Measurements from ENCODE around the gene TAP2. TPM values are rescaled to one million over a fixed set of nuclear protein-coding genes. Genes with fewer than 3 reads are reported as not detected.
"Not testable (repeated sequence)": the region's sequence is repeated elsewhere in the genome, so short reads cannot be mapped to it uniquely, and the experiment has no call there.

The TAP2 gene
- total RNA-seq, 2 experiments from 2014 or later: 96.4 to 108 TPM

- Histone ChIP-seq H3K9me2 (ENCODE audit: insufficient read depth, low read length) (no peaks in the 10 kb centered on the region), H3K27ac (ENCODE audit: low read depth, low read length, poor library complexity, severe bottlenecking) (no peak overlapping the region), H3K36me3 (ENCODE audit: insufficient read depth, low read length) (no peaks in the 10 kb centered on the region), H3K79me2 (ENCODE audit: insufficient read depth, low read depth, low read length) (no peaks in the 10 kb centered on the region), H3K4me3 (ENCODE audit: low read depth, low read length, poor library complexity, severe bottlenecking) (no peak overlapping the region), H3K4me1 (ENCODE audit: insufficient read depth, low read length, poor library complexity, severe bottlenecking) (peaks cover 13% of the 10 kb centered on the region), H2AFZ (ENCODE audit: low read length) (no peak overlapping the region), H4K20me1 (ENCODE audit: insufficient read depth, low read length) (no peaks in the 10 kb centered on the region), H3K4me2 (ENCODE audit: low read length) (no peak overlapping the region), H3K9me3 (ENCODE audit: low read length) (no peaks in the 10 kb centered on the region)
- intact Hi-C loops (cut with micrococcal nuclease; ENCODE audit: unreplicated experiment): no loop called here
- no peak for DNase-seq (ENCODE audit: low spot score)
- ChIA-PET CTCF (ENCODE audit: unreplicated experiment) (no interaction called here), POLR2A (interaction anchor here (0.9 kb wide), 1 partner anchor 88 kb away, joined by 3 read pairs; no protein-coding TSS in a partner anchor)
- BruUV-seq (replicated peaks): no TSS peak
- TF ChIP-seq EZH2phosphoT487 (IDR thresholded peaks at IDR 0.05; ENCODE audit: borderline replicate concordance, low read depth, low read length) (no peak), CTCF (conservative IDR thresholded peaks at IDR 0.05; ENCODE audit: low read length) (no peak)
Measured at GRCh38 chr6:32883789-32884188, 45.2 kb upstream of the TAP2 start.

GRCh38 chr6:32882879-32883250, 44.3 kb upstream of the TAP2 start:
- TF ChIP-seq CTCF (conservative IDR thresholded peaks at IDR 0.05; ENCODE audit: low read length) (no peak), EZH2phosphoT487 (IDR thresholded peaks at IDR 0.05; ENCODE audit: borderline replicate concordance, low read depth, low read length) (no peak)
- intact Hi-C loops (cut with micrococcal nuclease; ENCODE audit: unreplicated experiment): no loop called here
- H3K9me3 ChIP-seq (ENCODE audit: low read length): no peaks in the 10 kb centered on the region
- no peak overlapping the region for H3K4me2 ChIP-seq (ENCODE audit: low read length)
- no peaks in the 10 kb centered on the region for H4K20me1 ChIP-seq (ENCODE audit: insufficient read depth, low read length)
- H2AFZ ChIP-seq (ENCODE audit: low read length): no peak overlapping the region
- BruUV-seq (replicated peaks): no TSS peak
- H3K27ac ChIP-seq (ENCODE audit: low read depth, low read length, poor library complexity, severe bottlenecking): no peak overlapping the region
- ChIA-PET CTCF (ENCODE audit: unreplicated experiment) (interaction anchor here (0.6 to 0.7 kb wide), 2 partner anchors 11 to 45 kb away, joined by 3 read pairs; partner anchors contain the start of gene TAP2), POLR2A (interaction anchor here (0.6 kb wide), 1 partner anchor 72 kb away, joined by 3 read pairs; no protein-coding TSS in a partner anchor)
- DNase-seq (ENCODE audit: low spot score): no peak
- no peaks in the 10 kb centered on the region for H3K36me3 ChIP-seq (ENCODE audit: insufficient read depth, low read length)
- no peaks in the 10 kb centered on the region for H3K9me2 ChIP-seq (ENCODE audit: insufficient read depth, low read length)
- peaks cover 13% of the 10 kb centered on the region for H3K4me1 ChIP-seq (ENCODE audit: insufficient read depth, low read length, poor library complexity, severe bottlenecking)
- no peak overlapping the region for H3K4me3 ChIP-seq (ENCODE audit: low read depth, low read length, poor library complexity, severe bottlenecking)
- no peaks in the 10 kb centered on the region for H3K79me2 ChIP-seq (ENCODE audit: insufficient read depth, low read depth, low read length)

- BruUV-seq (replicated peaks); H4K20me1 ChIP-seq (ENCODE audit: insufficient read depth, low read length); H3K9me3 ChIP-seq (ENCODE audit: low read length); H3K27ac ChIP-seq (ENCODE audit: low read depth, low read length, poor library complexity, severe bottlenecking); DNase-seq (ENCODE audit: low spot score); H3K4me3 ChIP-seq (ENCODE audit: low read depth, low read length, poor library complexity, severe bottlenecking); H3K79me2 ChIP-seq (ENCODE audit: insufficient read depth, low read depth, low read length); H3K4me2 ChIP-seq (ENCODE audit: low read length); H3K9me2 ChIP-seq (ENCODE audit: insufficient read depth, low read length); H3K36me3 ChIP-seq (ENCODE audit: insufficient read depth, low read length); CTCF ChIA-PET (ENCODE audit: unreplicated experiment); intact Hi-C loops (cut with micrococcal nuclease; ENCODE audit: unreplicated experiment): not testable (repeated sequence)
- POLR2A ChIA-PET: interaction anchor here (0.6 to 0.9 kb wide), 8 partner anchors 9 to 439 kb away, joined by 3 to 5 read pairs (median 4); partner anchors contain the start of gene HLA-DMA
- H2AFZ ChIP-seq (ENCODE audit: low read length): peak overlapping the region; percentile 62; the same call in 1 of the 2 replicates
- peaks cover 11% of the 10 kb centered on the region for H3K4me1 ChIP-seq (ENCODE audit: insufficient read depth, low read length, poor library complexity, severe bottlenecking)
Measured at GRCh38 chr6:32880962-32881361, 42.4 kb upstream of the TAP2 start.
